Lower leg skin (tissue), 4 donors: Measurements from ENCODE around the gene WHAMM. TPM values are rescaled to one million over a fixed set of nuclear protein-coding genes. Genes with fewer than 3 reads are reported as not detected.

Source experiments
- DNase-seq, 2 donors: peaks; one replicate each; pipeline ENCODE4 v3.0.0-alpha.2; 2019; ENCODE audit warnings: low spot score in 2 of 2
- H3K4me3 ChIP-seq: fragments of 200-600 bp; sonication (generic); 2 replicates; pipeline ENCODE4 v1.5.1; 2017; ENCODE audit warnings: mild to moderate bottlenecking, low read depth; ENCODE audit not compliant: poor library complexity, severe bottlenecking
- CTCF ChIP-seq, 3 donors: fragments of 450-650 bp; IDR thresholded peaks; one replicate each; pipeline ENCODE4 v1.5.1; 2016; ENCODE audit warnings: antibody characterized with exemption in 3 of 3, mild to moderate bottlenecking in 3 of 3, moderate library complexity in 2 of 3
- POLR2A ChIP-seq, 2 donors: fragments of 450-650 bp; IDR thresholded peaks; one replicate each; pipeline ENCODE4 v1.6.1; 2016 to 2017; ENCODE audit warnings: antibody characterized with exemption in 2 of 2, mild to moderate bottlenecking in 1 of 2, moderate library complexity in 1 of 2
- WGBS, 2 donors: methylation state at CpG; one replicate each; pipeline ENCODE4 v1.1.5; 2018; 5-methylcytosine and 5-hydroxymethylcytosine counted together
- intact Hi-C: fragments of 100-400 bp; cut with DNase I; formaldehyde crosslinking; loops from one replicate; pipeline ENCODE4 v1.15.0; 2023; ENCODE audit warnings: low total_unique reads
- total RNA-seq, 4 donors: library from RNA; depleted of rRNA; stranded (reverse); fragments of >200 nt; gene quantifications; one replicate each; pipeline ENCODE4 v1.1.0, GENCODE V29; 2016

The WHAMM gene
- total RNA-seq, 4 donors from 2014 or later = 11.0 to 20.0 (median 11.4) TPM

GRCh38 chr15:82788496-82788895 lies 20.9 kb upstream of the WHAMM start:
- H3K4me3 ChIP-seq = no peak overlapping the region
- intact Hi-C loops = no loop called here
- WGBS, 2 donors = 90 to 98% methylated on average over 2 of the region's 2 CpGs
- no peak for TF ChIP-seq POLR2A (IDR thresholded peaks at IDR 0.05)
- no peak for TF ChIP-seq CTCF (IDR thresholded peaks at IDR 0.05)
- DNase-seq = no peak

GRCh38 chr15:82789491-82789890 lies 19.9 kb upstream of the WHAMM start:
- H3K4me3 ChIP-seq = no peak overlapping the region
- TF ChIP-seq CTCF (IDR thresholded peaks at IDR 0.05) (no peak), POLR2A (IDR thresholded peaks at IDR 0.05) (no peak)
- WGBS, 2 donors = 78 to 87% methylated on average over 1 of the region's 1 CpG
- DNase-seq = no peak
- intact Hi-C loops = no loop called here

GRCh38 chr15:82790321-82790720 lies 19.1 kb upstream of the WHAMM start:
- intact Hi-C loops = no loop called here
- no peak for DNase-seq
- 87 to 93% methylated on average over 11 of the region's 11 CpGs for WGBS, 2 donors
- no peak for TF ChIP-seq POLR2A (IDR thresholded peaks at IDR 0.05)
- no peak for TF ChIP-seq CTCF (IDR thresholded peaks at IDR 0.05)
- H3K4me3 ChIP-seq = no peak overlapping the region

- 48 to 56% methylated on average over 1 of the region's 1 CpG for WGBS, 2 donors
- TF ChIP-seq CTCF (IDR thresholded peaks at IDR 0.05) = no peak
- no peak for TF ChIP-seq POLR2A (IDR thresholded peaks at IDR 0.05)
- intact Hi-C loops = no loop called here
- no peak for DNase-seq
- no peak overlapping the region for H3K4me3 ChIP-seq
Measured at GRCh38 chr15:82792068-82792467, 17.4 kb upstream of the WHAMM start.

GRCh38 chr15:82793737-82794136 lies 15.7 kb upstream of the WHAMM start:
- no peak overlapping the region for H3K4me3 ChIP-seq
- no peak for DNase-seq
- TF ChIP-seq CTCF (IDR thresholded peaks at IDR 0.05) (no peak), POLR2A (IDR thresholded peaks at IDR 0.05) (no peak)
- intact Hi-C loops = no loop called here

- no peak for DNase-seq
- H3K4me3 ChIP-seq = no peak overlapping the region
- WGBS, 2 donors = 83% methylated on average over 4 of the region's 4 CpGs
- TF ChIP-seq CTCF (IDR thresholded peaks at IDR 0.05) = no peak
- TF ChIP-seq POLR2A (IDR thresholded peaks at IDR 0.05) = no peak
- intact Hi-C loops = no loop called here
Measured at GRCh38 chr15:82798104-82798503, 11.3 kb upstream of the WHAMM start.
